Measurements from ENCODE around the gene FBN2. TPM values are rescaled to one million over a fixed set of nuclear protein-coding genes. Genes with fewer than 3 reads are reported as not detected.

FBN2 gene
- total RNA-seq, 1 experiment from 2014 or later = 0.42 TPM

GRCh38 chr5:128258372-128258771 is 279.7 kb downstream of the FBN2 start:
- Histone ChIP-seq H3K27me3 (ENCODE audit: insufficient read depth, low read length) (no peaks in the 10 kb centered on the region), H3K4me1 (ENCODE audit: control insufficient read depth in 1 of 2, insufficient read depth in 2 of 2, low read length in 2 of 2) (no peaks in the 10 kb centered on the region), H3K9ac (ENCODE audit: low read length) (no peak overlapping the region), H2AFZ (ENCODE audit: low read depth, low read length, poor library complexity, severe bottlenecking) (no peak overlapping the region), H4K20me1 (ENCODE audit: insufficient read depth) (no peaks in the 10 kb centered on the region), H3K9me3 (ENCODE audit: control insufficient read depth in 1 of 2, insufficient read depth in 1 of 2, low read depth in 1 of 2, low read length in 2 of 2) (no peaks in the 10 kb centered on the region), H3K4me3 (replicated peaks in 1 of 2; ENCODE audit: low read depth in 1 of 2, low read length in 2 of 2) (no peak overlapping the region), H3K9me2 (ENCODE audit: insufficient read depth) (no peaks in the 10 kb centered on the region), H3K36me3 (ENCODE audit: control insufficient read depth in 1 of 2, insufficient read depth in 2 of 2, low read length in 2 of 2) (no peaks in the 10 kb centered on the region), H3K79me2 (ENCODE audit: insufficient read depth, low read length) (no peaks in the 10 kb centered on the region), H3K4me2 (ENCODE audit: low read length) (no peak overlapping the region), H3K27ac (ENCODE audit: low read depth, low read length) (no peak overlapping the region)
- DNase-seq (ENCODE audit: low read depth, low spot score) = no peak
- TF ChIP-seq TCF7L2 (IDR thresholded peaks at IDR 0.05; ENCODE audit: borderline replicate concordance, extremely low read depth, insufficient read depth, insufficient read length) (no peak), SP1 (IDR thresholded peaks at IDR 0.05; ENCODE audit: low read depth) (no peak), ZFX (IDR thresholded peaks at IDR 0.05) (no peak), POLR2AphosphoS5 (IDR thresholded peaks at IDR 0.05; ENCODE audit: low read depth, low read length) (no peak), REST (IDR thresholded peaks at IDR 0.05; ENCODE audit: low read depth) (no peak), EZH2 (IDR thresholded peaks at IDR 0.05) (no peak), EZH2phosphoT487 (IDR thresholded peaks at IDR 0.05; ENCODE audit: borderline replicate concordance) (no peak), FOSL1 (IDR thresholded peaks at IDR 0.05; ENCODE audit: low read depth) (no peak), CEBPB (IDR thresholded peaks at IDR 0.05; ENCODE audit: low read depth) (no peak), EGR1 (IDR thresholded peaks at IDR 0.05; ENCODE audit: low read depth) (no peak), CBX3 (IDR thresholded peaks at IDR 0.05; ENCODE audit: low read depth) (no peak), CTCF (IDR thresholded peaks at IDR 0.05 in 2 of 3, conservative IDR thresholded peaks at IDR 0.05 in 1 of 3; ENCODE audit: borderline replicate concordance in 1 of 3, insufficient read depth in 1 of 3, low read depth in 2 of 3, low read length in 2 of 3) (no peak), JUND (IDR thresholded peaks at IDR 0.05) (no peak), SIN3A (IDR thresholded peaks at IDR 0.05; ENCODE audit: low read depth) (no peak), MAX (IDR thresholded peaks at IDR 0.05) (no peak), RAD21 (IDR thresholded peaks at IDR 0.05; ENCODE audit: low read depth) (no peak)
- BruUV-seq (replicated peaks) = no TSS peak
- no peak for ATAC-seq
- ChIA-PET CTCF (no interaction called here), POLR2A (no interaction called here), RAD21 (ENCODE audit: low non-redundant PET in 1 of 2, low total read pairs in 2 of 2, uncharacterized antibody in 2 of 2, unreplicated experiment in 2 of 2) (no interaction called here)
- intact Hi-C loops (cut with micrococcal nuclease) = no loop called here
